ENCODE results near the gene SLC39A11.

The SLC39A11 gene

DNA sequence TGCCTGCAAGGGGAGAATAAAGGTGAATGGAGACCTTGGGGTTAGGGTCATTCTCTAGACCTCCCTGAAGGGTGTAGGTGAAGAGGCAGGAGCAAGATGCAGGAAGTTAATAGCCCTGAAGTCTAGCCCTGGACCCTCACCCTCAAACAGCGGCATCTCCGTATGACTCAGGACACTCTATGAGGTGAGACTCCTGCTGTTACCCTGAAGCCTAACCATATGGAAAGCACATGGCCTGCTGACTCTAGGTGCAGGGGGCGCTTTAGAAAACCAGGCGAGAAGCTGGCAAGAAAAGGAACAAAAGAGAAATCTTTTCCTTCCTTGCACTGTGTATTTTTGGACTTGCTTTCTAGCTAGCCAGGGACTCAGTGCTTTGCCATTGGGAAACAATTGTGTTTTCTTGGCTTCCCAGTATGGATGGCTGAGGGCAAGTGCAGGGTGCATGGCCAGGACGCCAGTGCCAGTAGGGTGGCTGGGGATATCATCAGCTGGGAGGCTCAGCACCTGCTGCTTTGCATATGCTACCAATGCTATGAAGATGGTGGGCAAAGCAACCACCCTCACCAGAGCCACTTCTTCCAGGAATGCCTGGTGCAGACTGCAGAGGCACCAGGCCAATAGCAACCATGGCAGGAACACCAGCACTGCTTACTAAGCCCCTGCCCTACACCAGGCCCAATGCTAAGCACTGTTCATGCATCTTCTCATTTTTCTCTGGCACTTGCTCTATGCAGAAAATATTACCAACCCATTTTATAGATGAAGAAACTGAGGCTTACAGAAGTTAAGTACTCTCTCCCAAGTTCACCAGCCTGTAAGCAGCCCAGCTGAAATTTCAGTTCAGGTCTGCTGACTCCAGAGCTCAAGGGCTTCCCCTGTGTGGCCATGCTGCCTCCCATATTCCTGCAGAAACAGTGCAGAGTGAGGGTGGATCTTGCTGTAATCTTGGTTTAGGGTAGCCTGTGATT lies 425.1 kb downstream of the SLC39A11 start:
- DNase-seq: peak; percentile 46 to 64

DNA sequence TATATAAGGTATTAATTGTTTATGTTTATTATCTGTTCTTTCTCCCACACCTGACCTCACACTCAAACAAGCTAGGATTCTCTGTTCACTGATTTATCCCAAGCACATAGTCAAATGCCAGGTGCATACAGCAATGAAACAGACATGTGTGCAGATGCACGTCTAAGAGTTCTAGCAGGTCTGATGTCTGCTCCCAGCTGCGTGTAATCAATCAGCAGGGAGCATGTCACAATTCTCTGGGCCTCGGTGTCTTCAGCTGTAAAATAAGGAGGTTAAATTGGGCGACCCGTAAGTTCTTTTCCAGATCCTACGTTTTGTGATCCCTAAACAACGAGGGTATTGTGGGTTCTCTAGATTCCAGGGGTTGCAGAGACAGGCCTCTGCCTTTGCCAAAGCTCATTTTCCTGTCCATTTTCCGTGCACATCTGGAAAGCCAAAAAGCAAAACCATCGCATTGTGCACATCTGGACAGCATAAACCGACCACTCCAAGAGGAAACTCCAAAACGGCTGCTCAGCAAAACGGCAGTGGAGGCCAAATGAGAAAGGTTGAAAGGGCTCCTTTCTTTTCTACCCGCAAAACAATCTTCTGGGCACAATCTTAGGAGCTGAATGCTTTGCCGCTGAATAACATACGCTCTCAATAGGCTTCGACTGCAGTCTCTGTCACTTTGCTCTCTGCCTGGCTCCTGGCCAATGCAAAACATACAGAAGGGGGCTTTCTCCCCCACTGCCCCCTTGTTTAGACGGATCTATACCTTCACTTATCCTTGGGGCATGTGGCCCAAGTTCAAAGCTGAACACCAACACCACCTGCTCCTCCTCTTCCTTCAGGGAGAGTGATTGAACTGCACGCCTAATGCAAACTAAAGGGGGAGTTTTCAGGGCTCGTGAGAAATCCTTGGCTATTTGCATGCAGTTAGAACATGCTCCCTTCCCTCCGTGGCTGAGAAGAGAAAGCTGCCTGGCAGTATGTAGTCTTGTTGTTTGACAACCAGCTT lies 426.3 kb downstream of the SLC39A11 start:
- peak; percentile 89 to 93 for DNase-seq

- no peak for DNase-seq
These were observed 429.7 kb downstream of the SLC39A11 start for GRCh38 chr17:72662827-72663190.

DNA sequence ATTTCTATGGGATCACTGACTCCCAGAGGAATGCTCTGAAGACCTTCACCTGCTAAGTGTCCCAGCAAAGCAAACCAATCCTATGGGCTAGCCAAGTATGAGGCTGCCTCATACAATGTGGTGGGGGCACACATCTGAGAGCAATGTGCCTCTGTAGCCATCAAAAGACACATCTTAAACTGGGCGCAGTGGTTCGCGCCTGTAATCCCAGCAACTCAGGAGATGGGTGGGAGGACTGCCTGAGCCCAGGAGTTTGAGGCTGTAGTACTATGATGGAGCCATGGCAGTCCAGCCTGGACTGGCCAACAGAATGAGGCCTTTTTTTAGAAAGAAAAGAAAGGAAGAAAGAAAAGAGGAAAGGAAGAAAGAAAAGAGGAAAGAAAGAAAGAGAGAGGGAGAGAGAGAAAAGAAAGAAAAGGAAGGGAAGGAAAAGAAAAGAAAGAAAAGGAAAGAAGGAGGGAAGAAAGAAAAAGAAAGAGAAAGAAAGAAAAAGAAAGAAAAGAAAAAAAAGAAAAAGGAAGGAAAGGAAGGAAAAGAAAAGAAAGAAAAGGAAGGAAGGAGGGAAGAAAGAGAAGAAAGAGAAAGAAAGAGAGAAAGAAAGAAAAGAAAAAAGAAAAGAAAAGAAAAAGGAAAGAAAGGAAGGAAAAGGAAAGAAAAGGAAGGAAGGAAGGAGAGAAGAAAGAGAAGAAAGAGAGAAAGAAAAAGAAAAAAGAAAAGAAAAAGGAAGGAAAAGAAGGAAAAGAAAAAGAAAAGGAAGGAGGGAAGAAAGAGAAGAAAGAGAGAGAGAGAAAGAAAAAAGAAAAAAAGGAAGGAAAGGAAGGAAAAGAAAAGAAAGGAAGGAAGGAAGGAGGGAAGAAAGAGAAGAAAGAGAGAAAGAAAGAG lies 430.3 kb downstream of the SLC39A11 start:
- DNase-seq: no peak

GRCh38 chr17:72661116-72661944 lies 431.2 kb downstream of the SLC39A11 start:
- DNase-seq: peak; percentile 95 to 96

GRCh38 chr17:72660274-72661115 lies 432.0 kb downstream of the SLC39A11 start:
- no peak for DNase-seq

DNA sequence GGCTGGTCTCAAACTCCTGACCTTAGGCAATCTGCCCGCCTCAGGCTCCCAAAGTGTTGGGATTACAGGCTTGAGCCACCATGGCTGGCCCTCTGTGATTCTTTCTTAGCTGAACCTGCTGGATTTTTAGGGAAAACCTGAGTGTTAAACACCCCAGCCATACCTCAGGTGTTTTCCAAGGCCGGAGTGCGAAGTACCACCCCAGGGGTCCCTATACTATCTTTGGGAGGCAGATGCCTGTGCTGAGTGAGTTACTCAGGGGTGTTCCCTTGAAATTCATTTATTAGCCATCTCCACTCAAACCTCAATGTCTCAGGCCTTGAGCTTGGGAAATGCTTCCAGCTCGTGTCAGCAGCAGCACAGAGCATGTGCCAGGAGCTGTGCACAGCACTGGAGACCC lies 432.7 kb downstream of the SLC39A11 start:
- no peak for DNase-seq

DNA sequence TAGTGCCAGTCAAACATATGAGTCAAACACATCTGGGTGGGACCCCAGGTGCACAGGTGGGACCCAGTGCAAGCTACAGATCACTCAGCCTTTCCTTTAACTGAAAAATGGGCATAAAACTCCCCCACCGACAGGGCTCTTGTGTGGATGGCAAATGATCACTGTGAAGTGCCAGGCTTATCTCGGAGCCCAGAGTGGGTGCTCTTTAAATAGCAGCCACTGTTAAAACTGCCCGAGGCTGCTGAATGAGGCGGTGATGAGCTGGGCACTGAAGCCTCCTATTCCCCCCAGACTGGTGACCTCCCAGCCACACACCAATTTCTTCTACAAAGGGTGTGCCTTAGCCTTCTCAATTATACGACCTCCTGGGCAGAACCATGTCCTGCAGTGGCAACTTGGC lies 433.8 kb downstream of the SLC39A11 start:
- DNase-seq: no peak

DNA sequence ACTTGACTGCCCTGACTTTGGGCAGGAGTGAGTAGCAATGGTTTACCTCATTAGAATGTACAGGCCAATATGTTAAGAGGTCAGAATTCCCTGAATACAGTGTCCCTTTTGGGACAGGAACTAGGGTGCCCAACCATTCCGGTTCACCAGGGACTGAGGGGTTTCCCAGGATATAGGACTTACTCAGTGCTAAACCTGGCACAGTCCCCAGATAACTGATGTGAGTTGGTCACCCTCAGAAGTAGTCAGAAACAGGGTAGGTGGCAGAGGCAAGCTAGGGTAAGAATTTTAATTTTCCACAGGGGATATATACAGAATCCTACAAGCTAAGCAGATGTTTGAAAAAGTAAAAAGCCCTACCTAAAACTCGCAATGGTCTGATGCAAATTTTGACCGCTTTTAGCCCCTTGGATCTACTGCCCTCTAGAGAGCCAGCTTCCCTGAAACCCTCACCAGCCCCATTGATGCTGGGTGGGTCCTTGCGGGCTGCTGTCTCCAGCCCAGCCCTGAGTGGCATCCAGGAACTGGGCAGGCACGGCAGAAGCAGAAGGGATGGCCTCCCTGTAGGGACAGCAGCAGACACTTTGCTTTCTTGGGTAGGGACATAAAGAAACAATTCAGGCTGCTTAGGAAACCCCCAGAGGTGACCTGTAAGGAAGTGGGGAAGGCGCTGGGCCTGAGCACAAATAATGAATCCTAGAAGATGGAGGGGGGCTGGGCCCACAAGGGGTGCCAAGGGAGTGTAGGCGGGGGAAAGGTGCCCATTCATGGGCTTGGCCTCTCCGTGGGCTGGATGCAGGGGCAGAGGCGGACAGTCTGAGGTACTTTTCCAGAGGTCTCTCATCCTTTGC lies 434.8 kb downstream of the SLC39A11 start:
- DNase-seq: peak; percentile 7 to 39

DNA sequence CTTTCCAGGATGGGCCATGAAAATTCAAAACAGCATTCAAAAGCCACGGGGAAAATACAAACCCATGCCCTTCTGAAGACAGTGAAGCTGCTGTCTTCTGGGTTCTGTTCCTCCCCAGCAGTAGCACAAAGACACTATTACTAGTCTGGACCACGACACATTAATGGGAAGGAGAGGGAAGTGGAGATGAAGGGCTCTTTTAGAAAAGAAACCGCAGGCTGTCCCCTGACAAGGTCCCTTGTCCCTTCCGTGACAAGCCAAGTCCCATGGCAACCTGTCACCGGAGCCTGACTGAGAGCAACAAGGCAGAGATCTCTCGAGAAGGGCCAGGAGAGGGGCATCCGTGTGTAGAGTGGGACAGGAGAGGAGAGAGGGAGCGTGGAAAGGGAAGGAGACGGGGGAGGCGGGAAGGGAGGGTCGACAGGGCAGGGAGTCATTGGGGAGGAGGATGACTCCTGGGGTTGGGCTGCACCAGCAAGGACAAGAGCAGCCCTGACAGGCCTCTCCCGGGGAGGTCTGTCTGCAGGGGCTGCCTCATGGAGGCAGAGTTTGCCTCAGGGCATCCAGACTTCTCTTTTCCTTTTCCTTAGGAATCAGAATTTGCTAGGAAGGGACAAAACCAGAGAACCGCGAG lies 436.2 kb downstream of the SLC39A11 start:
- no peak for DNase-seq

DNA sequence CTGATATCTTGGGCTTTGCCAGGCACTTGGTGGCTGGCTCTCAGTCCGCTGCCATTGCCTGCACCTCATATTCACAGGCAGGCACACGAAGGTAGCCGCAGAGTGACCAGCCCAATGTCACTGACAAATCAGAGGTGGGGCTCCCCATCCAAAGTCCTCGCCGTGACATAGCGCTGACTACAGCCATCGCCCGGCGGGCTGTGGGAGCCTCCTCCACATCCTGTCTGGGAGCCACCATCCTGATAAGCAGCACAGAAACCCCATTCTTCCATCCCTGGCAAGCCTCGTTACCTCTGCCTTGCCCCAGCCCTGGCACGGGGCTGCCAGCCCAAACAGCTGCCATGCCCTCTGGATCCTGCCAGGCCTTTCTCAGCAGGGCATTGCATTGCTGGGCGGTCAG lies 437.8 kb downstream of the SLC39A11 start:
- no peak for DNase-seq

DNA sequence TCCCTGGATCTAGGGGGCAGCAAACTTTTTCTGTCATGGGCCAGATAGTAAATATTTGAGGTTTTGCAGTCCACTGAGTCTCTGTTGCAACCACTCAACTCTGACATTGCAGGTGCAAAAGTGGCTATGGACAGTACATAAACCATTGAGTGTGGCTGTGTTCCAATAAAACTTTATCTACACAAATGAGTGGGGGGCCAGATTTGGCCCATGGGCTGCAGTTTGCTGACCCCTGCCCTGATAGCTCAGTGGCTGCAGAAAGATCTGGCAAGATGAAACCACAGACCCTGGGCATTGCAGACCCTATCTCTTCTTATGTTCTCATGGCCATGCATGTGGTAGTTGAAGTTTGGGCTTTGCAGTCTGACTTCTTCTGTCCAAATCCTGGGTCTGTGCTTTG lies 440.5 kb downstream of the SLC39A11 start:
- DNase-seq: no peak

DNA sequence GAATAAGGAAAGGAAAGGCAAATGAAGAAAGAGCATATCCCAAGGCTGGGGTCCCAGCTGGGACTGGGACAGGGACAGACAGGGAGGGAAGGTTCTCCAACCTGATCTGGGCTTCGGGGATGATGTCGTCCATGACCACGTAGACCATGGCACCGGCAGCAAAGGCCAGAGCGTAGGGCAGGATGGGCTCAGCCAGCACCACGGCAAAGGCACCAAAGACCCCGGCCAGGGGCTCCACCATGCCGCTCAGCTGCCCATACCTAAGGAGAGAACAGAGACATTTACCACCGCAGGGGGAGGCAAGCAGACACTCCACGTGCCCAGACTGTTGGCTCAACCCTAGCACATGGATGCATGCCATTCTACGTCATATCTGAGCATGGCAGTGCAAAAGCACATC lies 443.8 kb downstream of the SLC39A11 start:
- DNase-seq: no peak

DNA sequence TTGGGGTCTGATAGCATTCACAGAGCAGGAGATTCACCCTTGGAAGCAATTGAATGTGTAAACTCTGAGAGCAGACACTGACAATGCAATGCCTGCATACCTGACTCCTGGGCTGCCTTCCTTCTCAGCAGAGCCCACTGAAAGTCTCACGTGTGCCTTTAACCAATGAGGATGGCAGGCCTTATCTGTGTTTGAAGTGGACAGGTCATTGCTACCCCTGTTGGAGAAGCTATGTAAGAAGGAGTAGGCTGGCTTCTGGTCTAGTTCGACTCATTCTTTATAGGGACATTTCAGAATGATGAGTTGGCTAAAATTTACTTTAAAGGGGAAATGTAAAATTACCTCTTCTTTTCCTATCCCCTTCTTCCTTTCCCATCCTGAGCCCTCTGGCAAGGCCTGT lies 446.3 kb downstream of the SLC39A11 start:
- no peak for DNase-seq

- no peak for DNase-seq
These were observed 448.0 kb downstream of the SLC39A11 start for GRCh38 chr17:72644492-72644891.

GRCh38 chr17:72643575-72644216 lies 448.8 kb downstream of the SLC39A11 start:
- DNase-seq: no peak

DNA sequence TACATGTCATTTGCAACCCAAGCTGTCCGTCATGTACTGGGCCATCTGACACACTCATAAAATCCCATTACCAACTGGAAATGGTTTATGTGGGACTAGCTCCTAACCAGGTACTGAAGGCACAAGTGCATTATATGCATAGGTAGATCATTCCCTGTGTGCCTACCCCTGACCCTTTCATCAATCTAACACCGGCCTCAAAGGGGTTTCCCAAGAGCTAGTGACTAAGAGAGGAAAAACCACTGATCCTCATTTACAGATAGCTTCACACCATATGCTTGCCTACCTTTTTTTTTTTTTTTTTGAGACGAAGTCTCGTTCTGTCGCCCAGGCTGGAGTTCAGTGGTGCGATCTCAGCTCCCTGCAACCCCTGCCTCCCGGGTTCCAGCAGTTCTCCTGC lies 449.8 kb downstream of the SLC39A11 start:
- no peak for DNase-seq

DNA sequence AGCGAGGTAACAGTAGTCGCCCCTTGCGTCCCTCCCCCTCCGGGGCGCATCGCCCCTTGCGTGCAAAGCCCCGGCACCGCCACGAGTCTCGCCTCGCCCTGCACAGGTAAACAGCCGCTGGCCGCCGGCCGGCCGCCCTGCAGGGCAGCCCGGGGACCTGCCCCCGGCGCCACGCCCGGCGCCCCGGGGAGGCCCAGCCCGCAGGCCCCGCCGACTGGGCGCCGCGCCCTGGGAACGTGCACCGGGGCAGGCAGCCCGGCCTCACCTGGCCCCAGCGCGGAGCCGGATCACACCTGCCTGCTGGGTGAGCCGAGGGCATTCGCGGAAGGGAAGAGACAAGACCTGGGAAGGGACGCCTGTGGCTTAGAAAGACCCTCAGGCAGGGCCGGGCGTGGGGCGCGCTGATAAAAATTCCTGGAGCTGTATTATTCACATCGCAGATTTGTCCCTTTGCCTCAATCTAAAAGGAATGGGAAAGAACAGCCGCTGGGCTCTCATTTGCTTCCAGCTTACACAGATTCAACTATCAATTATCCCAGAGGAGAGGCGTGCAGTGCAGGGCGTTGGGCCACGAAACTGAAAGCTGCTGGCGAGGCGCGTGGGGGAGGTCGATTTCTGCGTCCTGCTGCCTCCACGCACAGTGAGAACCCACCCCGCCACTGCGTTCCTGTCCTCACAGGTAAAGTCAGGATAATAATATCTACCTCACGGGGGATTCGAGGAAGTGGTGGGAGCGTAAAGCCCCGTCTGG lies 451.9 kb downstream of the SLC39A11 start:
- DNase-seq: peak in 1 of 2 experiments; percentile 80

Measured in NCI-H526 (cell line).